Measurements from ENCODE around the gene EXOC4. TPM values are rescaled to one million over a fixed set of nuclear protein-coding genes. Genes with fewer than 3 reads are reported as not detected.
"Not testable (repeated sequence)": the region's sequence is repeated elsewhere in the genome, so short reads cannot be mapped to it uniquely, and the experiment has no call there.

Gene EXOC4
- total RNA-seq, 1 donor from 2014 or later, result 30.8 TPM

- intact Hi-C loops (cut with DNase I), result no loop called here
- DNase-seq (ENCODE audit: low spot score), result no peak
Measured at GRCh38 chr7:133309333-133309732, 56.5 kb downstream of the EXOC4 start.

- intact Hi-C loops (cut with DNase I), result no loop called here
- DNase-seq (ENCODE audit: low spot score), result no peak
Measured at GRCh38 chr7:133310232-133310862, 57.5 kb downstream of the EXOC4 start.

DNA sequence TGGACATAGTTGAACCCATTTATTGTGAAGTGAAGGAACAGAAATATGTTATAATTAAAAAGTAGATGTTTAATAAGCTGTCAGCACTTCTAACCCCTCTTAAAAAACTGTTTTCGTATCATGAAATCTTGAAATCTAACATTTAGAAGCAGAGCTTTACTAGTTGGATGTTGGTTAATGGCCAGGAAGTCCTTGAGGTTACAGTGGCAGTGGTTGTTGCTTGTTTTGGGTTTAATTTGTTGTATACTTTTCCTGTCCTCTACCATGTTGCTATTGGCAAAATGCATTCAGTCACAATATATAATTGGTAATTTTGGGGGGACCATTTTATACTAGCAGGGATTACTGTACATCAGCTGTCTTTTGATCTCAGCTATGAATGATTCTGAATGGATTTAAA lies 60.7 kb downstream of the EXOC4 start:
- intact Hi-C loops (cut with DNase I), result no loop called here

GRCh38 chr7:133314084-133314483 lies 61.2 kb downstream of the EXOC4 start:
- intact Hi-C loops (cut with DNase I), result no loop called here
- DNase-seq (ENCODE audit: low spot score), result no peak

More for the DNA sequence above, 60.7 kb downstream of the EXOC4 start:
- no peak for DNase-seq (ENCODE audit: low spot score)

DNA sequence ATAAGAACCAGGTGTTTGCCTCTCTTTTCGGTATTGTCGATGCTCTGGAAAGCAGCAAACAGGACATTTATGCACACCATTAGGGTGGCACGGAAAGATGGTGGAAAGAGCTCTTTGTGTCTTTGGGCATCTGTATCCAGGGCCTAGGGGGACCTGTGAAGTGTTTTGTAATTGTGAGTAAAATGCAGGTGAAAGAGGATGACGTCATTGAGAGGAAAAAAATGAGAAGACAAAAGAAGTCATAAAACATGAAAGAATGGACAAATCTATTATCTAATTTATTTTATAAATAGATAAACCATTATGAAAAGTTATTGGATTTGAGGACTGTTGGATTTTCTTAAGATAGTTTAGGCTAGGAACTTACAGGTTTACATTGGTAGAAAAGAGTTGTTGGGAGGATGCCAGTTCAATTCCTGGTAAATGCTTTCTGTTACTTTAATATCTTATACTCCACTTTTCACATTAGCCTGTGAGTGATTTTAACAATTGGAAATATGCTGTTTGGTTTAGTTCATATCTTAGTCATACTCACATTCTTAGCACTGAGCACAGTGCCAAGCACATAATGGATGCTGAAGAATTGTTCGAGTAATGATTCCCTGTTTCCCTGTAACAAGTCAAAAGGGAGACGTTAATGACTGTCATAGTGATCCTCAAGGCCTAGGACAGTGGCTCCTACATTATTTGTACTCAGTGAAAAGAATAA lies 62.6 kb downstream of the EXOC4 start:
- DNase-seq (ENCODE audit: low spot score), result no peak

GRCh38 chr7:133319842-133320241 lies 67.0 kb downstream of the EXOC4 start:
- DNase-seq (ENCODE audit: low spot score), result no peak
- intact Hi-C loops (cut with DNase I), result no loop called here

More for the DNA sequence above, 62.6 kb downstream of the EXOC4 start:
- intact Hi-C loops (cut with DNase I), result no loop called here

- DNase-seq (ENCODE audit: low spot score), result no peak
- intact Hi-C loops (cut with DNase I), result no loop called here
Measured at GRCh38 chr7:133320891-133321290, 68.0 kb downstream of the EXOC4 start.

DNA sequence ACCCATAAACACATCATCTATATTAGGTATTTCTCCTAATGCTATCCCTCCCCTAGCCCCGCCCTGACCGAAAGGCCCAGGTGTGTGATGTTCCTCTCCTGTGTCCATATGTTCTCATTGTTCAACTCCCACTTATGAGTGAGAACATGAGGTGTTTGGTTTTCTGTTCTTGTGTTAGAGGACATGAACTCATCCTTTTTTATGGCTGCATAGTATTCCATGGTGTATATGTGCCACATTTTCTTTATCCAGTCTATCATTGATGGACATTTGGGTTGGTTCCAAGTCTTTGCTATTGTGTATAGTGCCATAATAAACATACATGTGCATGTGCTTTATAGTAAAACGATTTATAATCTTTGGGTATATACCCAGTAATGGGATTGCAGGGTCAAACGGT lies 68.5 kb downstream of the EXOC4 start:
- intact Hi-C loops (cut with DNase I); DNase-seq (ENCODE audit: low spot score): not testable (repeated sequence)

DNA sequence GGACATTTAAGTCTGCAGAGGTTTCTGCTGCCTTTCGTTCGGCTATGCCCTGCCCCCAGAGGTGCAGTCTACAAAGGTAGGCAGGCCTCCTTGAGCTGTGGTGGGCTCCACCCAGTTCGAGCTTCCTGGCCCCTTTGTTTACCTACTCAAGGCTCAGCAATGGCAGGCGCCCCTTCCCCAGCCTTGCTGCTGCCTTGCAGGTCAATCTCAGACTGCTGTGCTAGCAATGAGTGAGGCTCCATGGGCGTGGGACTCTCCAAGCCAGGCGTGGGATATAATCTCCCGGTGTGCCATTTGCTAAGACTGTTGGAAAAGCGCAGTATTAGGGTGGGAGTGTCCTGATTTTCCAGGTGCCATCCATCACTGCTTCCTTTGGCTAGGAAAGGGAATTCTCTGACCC lies 73.9 kb downstream of the EXOC4 start:
- intact Hi-C loops (cut with DNase I); DNase-seq (ENCODE audit: low spot score): not testable (repeated sequence)

DNA sequence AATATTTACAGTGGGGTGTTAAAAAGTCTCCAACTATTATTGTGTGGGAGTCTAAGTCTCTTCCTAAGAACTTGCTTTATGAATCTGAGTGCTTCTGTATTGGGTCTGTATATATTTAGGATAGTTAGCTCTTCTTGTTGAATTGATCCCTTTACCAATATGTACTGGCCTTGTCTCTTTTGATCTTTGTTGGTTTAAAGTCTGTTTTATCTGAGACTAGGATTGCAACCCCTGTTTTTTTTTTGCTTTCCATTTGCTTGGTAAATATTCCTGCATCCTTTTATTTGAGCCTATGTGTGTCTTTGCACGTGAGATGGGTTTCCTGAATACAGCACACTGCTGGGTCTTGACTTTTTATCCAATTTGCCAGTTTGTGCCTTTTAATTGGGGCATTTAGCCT lies 75.1 kb downstream of the EXOC4 start:
- intact Hi-C loops (cut with DNase I); DNase-seq (ENCODE audit: low spot score): not testable (repeated sequence)

DNA sequence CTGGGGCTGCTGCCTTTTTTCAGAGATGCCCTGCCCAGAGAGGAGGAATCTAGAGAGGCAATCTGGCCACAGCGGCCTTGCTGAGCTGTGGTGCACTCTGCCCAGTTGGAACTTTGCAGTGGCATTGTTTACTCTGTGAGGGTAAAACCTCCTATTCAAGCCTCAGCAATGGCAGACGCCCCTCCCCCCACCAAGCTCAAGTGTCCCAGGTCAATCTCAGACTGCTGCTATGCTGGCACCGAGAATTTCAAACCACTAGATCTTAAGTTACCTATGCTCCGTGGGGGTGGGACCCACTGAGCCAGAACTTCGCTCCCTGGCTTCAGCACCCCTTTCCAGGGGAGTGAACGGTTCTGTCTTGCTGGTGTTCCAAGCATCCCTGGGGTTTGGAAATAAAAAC lies 77.2 kb downstream of the EXOC4 start:
- no peak for DNase-seq (ENCODE audit: low spot score)
- intact Hi-C loops (cut with DNase I), result no loop called here

- intact Hi-C loops (cut with DNase I), result no loop called here
- no peak for DNase-seq (ENCODE audit: low spot score)
Measured at GRCh38 chr7:133331861-133332260, 79.0 kb downstream of the EXOC4 start.

DNA sequence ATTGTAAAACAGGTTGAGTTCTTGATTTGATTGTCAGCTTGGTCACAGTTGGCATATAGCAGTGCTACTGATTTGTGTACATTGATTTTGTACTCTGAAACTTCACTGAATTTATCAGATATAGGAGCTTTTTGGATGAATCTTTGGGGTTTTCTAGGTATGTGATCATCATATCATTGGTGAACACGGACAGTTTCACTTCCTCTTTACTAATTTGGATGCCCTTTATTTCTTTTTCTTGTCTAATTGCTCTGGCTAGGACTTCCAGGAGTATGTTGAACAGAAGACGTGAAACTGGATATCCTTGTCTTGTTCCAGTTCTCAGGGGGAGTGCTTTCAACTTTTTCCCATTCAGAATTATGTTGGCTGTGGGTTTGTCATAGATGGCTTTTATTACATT lies 86.9 kb downstream of the EXOC4 start:
- intact Hi-C loops (cut with DNase I), result no loop called here

GRCh38 chr7:133344275-133344674 lies 91.4 kb downstream of the EXOC4 start:
- DNase-seq (ENCODE audit: low spot score), result no peak
- intact Hi-C loops (cut with DNase I), result no loop called here

More for the DNA sequence above, 86.9 kb downstream of the EXOC4 start:
- no peak for DNase-seq (ENCODE audit: low spot score)

DNA sequence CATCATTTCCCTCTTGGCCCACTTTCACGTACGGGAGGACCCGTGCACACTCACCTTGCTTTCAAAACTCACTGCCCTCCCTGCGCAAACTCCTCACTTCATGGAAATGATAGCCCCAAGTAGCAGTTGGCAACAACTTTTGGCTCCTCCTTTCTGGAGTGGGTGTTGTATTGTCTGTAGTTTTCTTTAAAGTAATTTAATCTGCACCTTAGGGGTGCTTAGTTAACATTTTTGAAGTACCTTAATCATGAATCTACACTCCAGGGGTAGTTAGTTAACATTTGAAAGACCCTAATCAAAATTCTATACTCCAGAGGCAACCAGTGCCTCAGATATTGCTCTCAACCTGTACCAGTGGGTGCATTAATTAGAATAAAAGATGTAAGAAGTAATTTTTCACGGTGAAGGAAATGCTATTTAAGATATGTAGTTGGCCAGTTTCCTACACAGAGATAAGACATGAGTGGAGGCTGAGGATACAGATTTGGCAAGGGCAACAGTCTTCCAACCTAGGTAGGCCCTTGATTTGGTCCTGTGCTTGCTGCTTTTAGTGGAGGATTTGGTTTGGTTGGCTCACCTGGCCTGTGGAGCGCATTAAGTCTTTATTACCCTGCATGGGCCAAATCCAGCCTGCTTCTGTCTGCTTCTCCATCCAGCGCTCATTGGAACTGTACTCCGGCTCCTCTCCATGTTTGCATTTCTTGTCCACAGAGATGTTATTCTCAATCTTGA lies 93.0 kb downstream of the EXOC4 start:
- intact Hi-C loops (cut with DNase I), result no loop called here

GRCh38 chr7:133348250-133348649 lies 95.4 kb downstream of the EXOC4 start:
- intact Hi-C loops (cut with DNase I), result no loop called here
- no peak for DNase-seq (ENCODE audit: low spot score)

More for the DNA sequence above, 93.0 kb downstream of the EXOC4 start:
- DNase-seq (ENCODE audit: low spot score), result no peak

- intact Hi-C loops (cut with DNase I), result no loop called here
- no peak for DNase-seq (ENCODE audit: low spot score)
Measured at GRCh38 chr7:133349101-133349500, 96.2 kb downstream of the EXOC4 start.

GRCh38 chr7:133352430-133352829 lies 99.6 kb downstream of the EXOC4 start:
- intact Hi-C loops (cut with DNase I), result no loop called here

DNA sequence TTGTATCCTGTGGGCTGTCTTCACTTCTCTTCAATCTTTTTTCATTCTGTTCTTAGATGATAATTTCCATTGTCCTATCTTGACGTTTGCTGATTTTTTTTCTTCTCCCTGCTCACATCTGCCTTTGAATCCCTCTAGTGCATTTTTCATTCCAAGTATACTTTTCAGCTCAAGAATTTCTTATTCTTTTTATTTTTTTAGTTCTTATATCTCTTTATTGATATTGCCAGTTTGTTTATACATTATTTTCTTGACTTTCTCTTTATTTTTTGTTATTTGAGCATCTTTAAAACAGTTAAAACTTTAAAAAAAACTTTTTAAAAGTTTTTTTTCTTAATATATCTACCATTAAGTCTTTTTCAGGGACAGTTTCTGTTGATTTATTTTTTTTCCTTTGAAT lies 100.9 kb downstream of the EXOC4 start:
- no peak for DNase-seq (ENCODE audit: low spot score)
- intact Hi-C loops (cut with DNase I), result no loop called here

More at GRCh38 chr7:133352430-133352829, 99.6 kb downstream of the EXOC4 start:
- no peak for DNase-seq (ENCODE audit: low spot score)

GRCh38 chr7:133354546-133355324 lies 101.9 kb downstream of the EXOC4 start:
- intact Hi-C loops (cut with DNase I), result no loop called here
- DNase-seq (ENCODE audit: low spot score), result no peak
